Retinal pigment epithelial cell (primary cell): ENCODE measurements around the gene CPA2.

Source experiments
- DNase-seq: peaks from one replicate; pipeline ENCODE4 v3.0.0-alpha.2; 2010; ENCODE audit warnings: low read depth
- H3K4me3 ChIP-seq: 2 replicates; pipeline ENCODE4 v1.5.1; 2011; ENCODE audit warnings: mild to moderate bottlenecking, low read length, control low read depth, moderate library complexity
- CTCF ChIP-seq: conservative IDR thresholded peaks from 2 replicates; pipeline ENCODE4 v1.5.1; 2011; ENCODE audit warnings: low read depth, low read length, control low read depth, inconsistent platforms

The CPA2 gene

DNA sequence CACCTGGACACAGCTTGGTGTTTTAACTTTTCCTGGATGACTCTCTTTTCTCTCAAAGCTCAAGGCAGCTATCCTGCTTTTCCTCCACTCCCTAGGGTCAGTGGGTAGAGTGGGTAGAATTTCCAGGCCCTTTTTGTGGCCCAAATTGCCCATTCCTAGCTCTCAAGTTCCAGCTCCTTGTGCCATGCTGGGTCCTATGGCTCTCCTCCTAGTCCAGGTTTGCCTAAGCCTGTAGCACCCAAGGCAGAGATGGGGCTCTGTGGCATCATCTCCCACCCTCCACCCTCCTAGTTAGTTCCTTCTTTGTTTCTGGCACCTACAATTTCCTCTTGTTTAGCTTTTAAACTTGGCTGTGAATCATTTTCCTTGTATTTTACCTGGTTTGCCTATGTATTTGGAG is 36.0 kb downstream of the CPA2 start:
- no peak for TF ChIP-seq CTCF
- no peak overlapping the region for H3K4me3 ChIP-seq
- DNase-seq, result no peak

DNA sequence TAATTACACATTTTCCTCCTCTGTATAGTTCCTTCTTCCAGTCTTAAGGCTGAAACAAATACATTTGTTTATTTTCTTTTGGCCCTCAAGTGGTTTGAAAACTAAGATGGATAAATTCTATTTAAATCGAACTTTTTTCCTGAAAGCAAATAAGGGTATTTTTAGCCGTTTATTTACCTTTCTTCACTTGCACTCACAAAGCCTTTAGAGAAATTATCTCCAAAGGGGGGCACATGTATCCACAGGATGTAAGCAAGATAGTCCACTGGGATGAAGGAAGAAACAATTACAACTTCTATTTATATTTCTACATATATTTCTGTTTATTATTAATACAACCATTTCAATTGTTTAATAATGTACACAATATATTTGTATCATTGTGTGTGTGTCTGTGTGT is 36.5 kb downstream of the CPA2 start:
- no peak for TF ChIP-seq CTCF
- no peak for DNase-seq
- H3K4me3 ChIP-seq, result no peak overlapping the region

GRCh38 chr7:130303551-130303950 is 36.9 kb downstream of the CPA2 start:
- TF ChIP-seq CTCF, result no peak
- DNase-seq, result no peak

GRCh38 chr7:130303982-130304381 is 37.3 kb downstream of the CPA2 start:
- DNase-seq, result no peak
- no peak overlapping the region for H3K4me3 ChIP-seq
- no peak for TF ChIP-seq CTCF

More at GRCh38 chr7:130303551-130303950, 36.9 kb downstream of the CPA2 start:
- no peak overlapping the region for H3K4me3 ChIP-seq

GRCh38 chr7:130304878-130305277 is 38.2 kb downstream of the CPA2 start:
- no peak for TF ChIP-seq CTCF
- DNase-seq, result no peak
- no peak overlapping the region for H3K4me3 ChIP-seq

DNA sequence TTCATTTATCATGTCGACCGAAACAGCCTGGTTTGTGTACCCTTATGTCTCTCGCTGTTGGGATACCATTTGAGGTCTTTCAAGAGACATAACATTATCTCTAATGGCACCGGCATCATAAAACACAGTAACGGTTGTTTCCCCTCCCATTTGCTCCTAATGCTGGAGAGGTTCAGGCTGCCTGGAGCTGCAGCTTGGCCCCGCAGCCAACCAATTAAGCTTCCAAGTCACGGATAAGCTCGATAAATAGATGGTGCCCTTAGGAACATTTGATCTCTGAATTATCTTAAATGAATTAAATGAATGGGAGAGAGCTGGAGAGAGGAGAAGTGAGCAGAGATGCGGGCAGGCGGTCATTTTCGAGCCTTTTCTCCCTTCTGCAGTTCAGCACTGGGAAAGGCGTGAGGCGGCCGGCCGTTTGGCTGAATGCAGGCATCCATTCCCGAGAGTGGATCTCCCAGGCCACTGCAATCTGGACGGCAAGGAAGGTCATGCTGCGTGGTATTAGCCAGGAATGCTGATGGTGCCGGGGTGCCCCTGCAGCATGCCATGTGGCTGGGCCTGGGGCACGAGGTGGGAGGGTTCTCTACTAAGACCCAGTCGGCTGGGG is 38.9 kb downstream of the CPA2 start:
- DNase-seq, result no peak
- TF ChIP-seq CTCF, result no peak
- no peak overlapping the region for H3K4me3 ChIP-seq

GRCh38 chr7:130309986-130310385 is 43.3 kb downstream of the CPA2 start:
- no peak for DNase-seq
- TF ChIP-seq CTCF, result no peak
- no peak overlapping the region for H3K4me3 ChIP-seq
